SJCRH30 (cell line): Measurements from ENCODE around the gene RNU4-1. TPM values are rescaled to one million over a fixed set of nuclear protein-coding genes. Genes with fewer than 3 reads are reported as not detected.
"Not testable (repeated sequence)": the region's sequence is repeated elsewhere in the genome, so short reads cannot be mapped to it uniquely, and the experiment has no call there.

ENCODE experiments used
- DNase-seq, 2 experiments: peaks; one replicate each; pipeline ENCODE4 v3.0.0-alpha.2; 2015 to 2020
- H3K27ac ChIP-seq: fragments of 250-450 bp; sonication (Bioruptor Pico); 2 replicates; pipeline ENCODE4 v1.5.1; 2020; ENCODE audit warnings: mild to moderate bottlenecking, moderate library complexity
- H3K27me3 ChIP-seq: fragments of 250-450 bp; sonication (Bioruptor Pico); 2 replicates; pipeline ENCODE4 v1.5.1; 2020; ENCODE audit warnings: mild to moderate bottlenecking, moderate library complexity
- H3K36me3 ChIP-seq: fragments of 250-450 bp; sonication (Bioruptor Pico); 2 replicates; pipeline ENCODE4 v1.5.1; 2020; ENCODE audit warnings: mild to moderate bottlenecking, moderate library complexity
- H3K4me1 ChIP-seq: fragments of 250-450 bp; sonication (Bioruptor Pico); 2 replicates; pipeline ENCODE4 v1.5.1; 2020; ENCODE audit warnings: mild to moderate bottlenecking, moderate library complexity
- H3K4me3 ChIP-seq: fragments of 250-450 bp; sonication (Bioruptor Pico); 2 replicates; pipeline ENCODE4 v1.5.1; 2020; ENCODE audit warnings: mild to moderate bottlenecking, moderate library complexity
- H3K9me3 ChIP-seq: fragments of 250-450 bp; sonication (Bioruptor Pico); replicated peaks from 2 replicates; pipeline ENCODE4 v1.5.1; 2020; ENCODE audit warnings: mild to moderate bottlenecking, moderate library complexity
- total RNA-seq: library from RNA; depleted of rRNA; stranded (reverse); fragments of >200 nt; shearing (Covaris generic); gene quantifications from 2 replicates; pipeline ENCODE4 v1.2.3, GENCODE V29; 2014

The RNU4-1 gene
- total RNA-seq, 1 experiment from 2014 or later: under 0.01 TPM

- H3K27ac ChIP-seq: no peak overlapping the region
- H3K9me3 ChIP-seq: no peaks in the 10 kb centered on the region
- H3K36me3 ChIP-seq: peaks cover 9% of the 10 kb centered on the region; the same call in 1 of the 2 replicates
- H3K4me3 ChIP-seq: no peak overlapping the region
- peaks cover 15% of the 10 kb centered on the region; the same call in 1 of the 2 replicates for H3K4me1 ChIP-seq
- H3K27me3 ChIP-seq: no peaks in the 10 kb centered on the region
- no peak for DNase-seq
Measured at GRCh38 chr12:120257041-120257821, 35.8 kb downstream of the RNU4-1 start.

GRCh38 chr12:120254809-120255208, 38.2 kb downstream of the RNU4-1 start:
- no peaks in the 10 kb centered on the region for H3K9me3 ChIP-seq
- H3K27ac ChIP-seq: no peak overlapping the region
- no peaks in the 10 kb centered on the region for H3K27me3 ChIP-seq
- no peak overlapping the region for H3K4me3 ChIP-seq
- no peak for DNase-seq
- peaks cover 9% of the 10 kb centered on the region; the same call in 1 of the 2 replicates for H3K36me3 ChIP-seq
- peaks cover 10% of the 10 kb centered on the region for H3K4me1 ChIP-seq

- H3K36me3 ChIP-seq, H3K27ac ChIP-seq, H3K27me3 ChIP-seq, DNase-seq, H3K9me3 ChIP-seq, H3K4me3 ChIP-seq: not testable (repeated sequence)
- H3K4me1 ChIP-seq: peaks cover 11% of the 10 kb centered on the region
Measured at GRCh38 chr12:120253313-120253712, 39.7 kb downstream of the RNU4-1 start.

GRCh38 chr12:120252071-120252906, 40.7 kb downstream of the RNU4-1 start:
- DNase-seq: no peak
- H3K36me3 ChIP-seq: peaks cover 9% of the 10 kb centered on the region; the same call in 1 of the 2 replicates
- H3K27ac ChIP-seq: no peak overlapping the region
- no peaks in the 10 kb centered on the region for H3K27me3 ChIP-seq
- H3K4me3 ChIP-seq: no peak overlapping the region
- peaks cover 11% of the 10 kb centered on the region for H3K4me1 ChIP-seq
- no peaks in the 10 kb centered on the region for H3K9me3 ChIP-seq

GRCh38 chr12:120251364-120252070, 41.5 kb downstream of the RNU4-1 start:
- not testable (repeated sequence) for H3K36me3 ChIP-seq, H3K4me1 ChIP-seq, H3K27me3 ChIP-seq, H3K27ac ChIP-seq, H3K9me3 ChIP-seq, DNase-seq, H3K4me3 ChIP-seq

GRCh38 chr12:120249875-120250795, 42.9 kb downstream of the RNU4-1 start:
- no peak for DNase-seq
- peaks cover 12% of the 10 kb centered on the region for H3K4me1 ChIP-seq
- no peak overlapping the region for H3K4me3 ChIP-seq
- H3K9me3 ChIP-seq: no peaks in the 10 kb centered on the region
- H3K27me3 ChIP-seq: no peaks in the 10 kb centered on the region
- H3K27ac ChIP-seq: no peak overlapping the region
- H3K36me3 ChIP-seq: peaks cover 9% of the 10 kb centered on the region; the same call in 1 of the 2 replicates

GRCh38 chr12:120249266-120249874, 43.7 kb downstream of the RNU4-1 start:
- H3K4me1 ChIP-seq: peaks cover 16% of the 10 kb centered on the region
- H3K27ac ChIP-seq: no peak overlapping the region

GRCh38 chr12:120247621-120248030, 45.4 kb downstream of the RNU4-1 start:
- H3K4me3 ChIP-seq: no peak overlapping the region
- DNase-seq: no peak

More at GRCh38 chr12:120249266-120249874, 43.7 kb downstream of the RNU4-1 start:
- Histone ChIP-seq H3K4me3 (no peak overlapping the region), H3K27me3 (no peaks in the 10 kb centered on the region), H3K9me3 (no peaks in the 10 kb centered on the region), H3K36me3 (peaks cover 9% of the 10 kb centered on the region; the same call in 1 of the 2 replicates)
- no peak for DNase-seq

GRCh38 chr12:120247183-120247582, 45.9 kb downstream of the RNU4-1 start:
- no peak for DNase-seq
- Histone ChIP-seq H3K27ac (no peak overlapping the region), H3K9me3 (no peaks in the 10 kb centered on the region), H3K4me1 (peaks cover 22% of the 10 kb centered on the region), H3K4me3 (no peak overlapping the region), H3K36me3 (no peaks in the 10 kb centered on the region; the same call in 1 of the 2 replicates), H3K27me3 (no peaks in the 10 kb centered on the region)

More at GRCh38 chr12:120247621-120248030, 45.4 kb downstream of the RNU4-1 start:
- Histone ChIP-seq H3K36me3 (no peaks in the 10 kb centered on the region; the same call in 1 of the 2 replicates), H3K9me3 (no peaks in the 10 kb centered on the region), H3K27ac (no peak overlapping the region), H3K27me3 (no peaks in the 10 kb centered on the region), H3K4me1 (peaks cover 22% of the 10 kb centered on the region)

- not testable (repeated sequence) for H3K9me3 ChIP-seq
Measured at GRCh38 chr12:120246705-120247104, 46.3 kb downstream of the RNU4-1 start.

More at GRCh38 chr12:120246705-120247104, 46.3 kb downstream of the RNU4-1 start:
- H3K36me3 ChIP-seq, H3K4me3 ChIP-seq, H3K27ac ChIP-seq, DNase-seq, H3K27me3 ChIP-seq: not testable (repeated sequence)
- H3K4me1 ChIP-seq: peaks cover 22% of the 10 kb centered on the region
